ENCODE results near the gene MAK. TPM values are rescaled to one million over a fixed set of nuclear protein-coding genes. Genes with fewer than 3 reads are reported as not detected.

The MAK gene
- total RNA-seq, 1 donor from 2014 or later: 0.41 TPM

Other genes with a start within 250 kb of the MAK start
- gene C6orf52, start 143.9 kb downstream of the MAK start, total RNA-seq: 1.7 and 2.4 TPM in 2 replicates
- 27.9 and 28.8 TPM in 2 replicates for gene PAK1IP1, start 143.6 kb downstream of the MAK start, total RNA-seq
- 61.3 and 65.4 TPM in 2 replicates for gene TMEM14C, start 115.5 kb downstream of the MAK start, total RNA-seq
- 85.3 and 94.0 TPM in 2 replicates for gene TMEM14B, start 90.7 kb downstream of the MAK start, total RNA-seq
- gene GCM2, start 43.5 kb upstream of the MAK start, total RNA-seq: not detected in 2 replicates
- gene SYCP2L, start 48.5 kb upstream of the MAK start, total RNA-seq: 0.11 and 0.23 TPM in 2 replicates
- not detected in 2 replicates for gene ELOVL2, start 205.8 kb upstream of the MAK start, total RNA-seq

Measured in activated T-helper 2 cell treated with anti-CD3 and anti-CD28 coated beads, Interferon-gamma antibody, Interleukin-2, Interleukin-4, amounts not matched to agents 10 μg/mL and 5 μg/mL and 100 μg/mL, durations not matched to agents 14 hours and 24 hours and 36 hours (primary cell).